ENCODE measurements around the gene PNPLA5. TPM values are rescaled to one million over a fixed set of nuclear protein-coding genes. Genes with fewer than 3 reads are reported as not detected.

Gene PNPLA5
- total and polyA plus RNA-seq, 2 donors (not counting 1 experiment from before 2014, with no cell fraction given) = 0.33 TPM; not detected in 1

DNA sequence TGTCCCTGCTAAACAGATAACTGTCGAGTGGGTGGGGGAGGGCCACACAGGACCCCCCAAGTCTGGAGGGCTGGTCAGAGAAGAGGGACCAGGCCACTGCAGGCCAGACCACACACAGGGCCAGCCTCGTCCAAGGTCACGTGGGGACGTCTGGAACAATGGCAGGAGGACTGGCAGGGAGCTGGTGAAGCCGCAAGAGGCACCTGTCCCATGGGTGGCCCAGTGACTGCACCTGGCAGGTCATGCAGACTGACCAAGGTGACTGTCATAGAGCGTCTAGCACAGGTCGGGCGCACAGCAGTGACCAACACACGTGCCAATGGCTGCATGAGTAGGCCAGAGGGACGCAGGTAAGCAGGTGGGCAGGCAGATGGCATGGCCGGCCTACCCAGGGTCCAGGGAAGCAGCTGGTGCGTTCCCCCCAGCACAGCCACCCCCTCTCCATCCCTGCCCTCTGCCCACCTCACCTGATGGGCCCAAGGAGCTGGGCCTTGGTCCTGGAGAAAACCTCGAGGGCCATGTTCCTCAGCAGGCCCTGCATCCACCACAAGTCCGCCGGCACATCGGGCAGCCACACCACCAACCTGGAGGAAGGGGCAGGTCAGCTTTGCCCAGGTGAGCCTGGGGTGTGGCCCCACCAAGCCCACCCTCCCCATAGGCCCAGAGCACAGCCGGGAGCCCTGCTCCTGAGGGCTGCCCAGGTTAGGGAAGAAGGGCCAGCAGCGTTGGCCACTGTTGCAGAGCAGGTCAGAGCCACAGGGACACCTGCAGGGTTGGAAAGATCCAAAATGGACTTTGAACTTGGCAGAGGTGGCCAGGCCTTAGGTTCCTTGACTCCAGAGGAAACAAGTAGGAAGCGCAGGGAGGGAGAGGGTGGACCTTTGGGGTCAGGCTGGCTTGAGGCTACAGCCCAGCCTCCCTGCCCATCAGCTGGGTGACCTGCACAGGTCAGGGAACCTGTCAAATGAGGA, 10.4 kb downstream of the PNPLA5 start:
- no peak overlapping the region for H3K4me3 ChIP-seq (replicated peaks in 1 of 4; ENCODE audit: control extremely low read depth in 1 of 4, insufficient read depth in 1 of 4, low read depth in 3 of 4, low read length in 4 of 4)
- H3K36me3 ChIP-seq (ENCODE audit: control insufficient read depth, insufficient read depth, low read length) = no peaks in the 10 kb centered on the region
- no peaks in the 10 kb centered on the region for H3K9me3 ChIP-seq (ENCODE audit: control insufficient read depth, insufficient read depth, low read depth, low read length)
- no peak overlapping the region for H2AFZ ChIP-seq (ENCODE audit: low read length)
- H3K27me3 ChIP-seq (ENCODE audit: control insufficient read depth, insufficient read depth, low read length) = peaks cover 2% of the 10 kb centered on the region
- H3K4me2 ChIP-seq (ENCODE audit: extremely low read depth, insufficient read depth, low read length) = no peak overlapping the region
- no peaks in the 10 kb centered on the region for H3K79me2 ChIP-seq (ENCODE audit: control insufficient read depth, insufficient read depth, low read length)
- H4K20me1 ChIP-seq (ENCODE audit: control insufficient read depth, extremely low read depth, insufficient read depth, low read length) = no peaks in the 10 kb centered on the region
- H3K4me1 ChIP-seq (ENCODE audit: control insufficient read depth, extremely low read depth, insufficient read depth, low read length) = no peaks in the 10 kb centered on the region
- H3K27ac ChIP-seq (ENCODE audit: insufficient read depth, low read length) = no peak overlapping the region
- TF ChIP-seq CTCF (conservative IDR thresholded peaks at IDR 0.05 in 1 of 2, IDR thresholded peaks at IDR 0.05 in 1 of 2; ENCODE audit: low read depth in 1 of 2, low read length in 2 of 2) = no peak
- TF ChIP-seq EZH2 (IDR thresholded peaks at IDR 0.05; ENCODE audit: low read length, missing control alignments) = no peak
- no peak for DNase-seq (ENCODE audit: low read depth in 2 of 2)
- H3K9ac ChIP-seq (ENCODE audit: insufficient read depth, low read length) = no peak overlapping the region

- no peak for DNase-seq (ENCODE audit: low read depth in 2 of 2)
- no peaks in the 10 kb centered on the region for H4K20me1 ChIP-seq (ENCODE audit: control insufficient read depth, extremely low read depth, insufficient read depth, low read length)
Observed at GRCh38 chr22:43880541-43880991, 11.2 kb downstream of the PNPLA5 start.

More at GRCh38 chr22:43880541-43880991, 11.2 kb downstream of the PNPLA5 start:
- H3K4me2 ChIP-seq (ENCODE audit: extremely low read depth, insufficient read depth, low read length) = no peak overlapping the region
- H2AFZ ChIP-seq (ENCODE audit: low read length) = no peak overlapping the region
- no peaks in the 10 kb centered on the region for H3K4me1 ChIP-seq (ENCODE audit: control insufficient read depth, extremely low read depth, insufficient read depth, low read length)
- no peak overlapping the region for H3K27ac ChIP-seq (ENCODE audit: insufficient read depth, low read length)
- no peak overlapping the region for H3K4me3 ChIP-seq (replicated peaks in 1 of 4; ENCODE audit: control extremely low read depth in 1 of 4, insufficient read depth in 1 of 4, low read depth in 3 of 4, low read length in 4 of 4)
- no peaks in the 10 kb centered on the region for H3K9me3 ChIP-seq (ENCODE audit: control insufficient read depth, insufficient read depth, low read depth, low read length)
- H3K79me2 ChIP-seq (ENCODE audit: control insufficient read depth, insufficient read depth, low read length) = no peaks in the 10 kb centered on the region
- peaks cover 2% of the 10 kb centered on the region for H3K27me3 ChIP-seq (ENCODE audit: control insufficient read depth, insufficient read depth, low read length)
- no peak overlapping the region for H3K9ac ChIP-seq (ENCODE audit: insufficient read depth, low read length)
- no peaks in the 10 kb centered on the region for H3K36me3 ChIP-seq (ENCODE audit: control insufficient read depth, insufficient read depth, low read length)
- TF ChIP-seq CTCF (conservative IDR thresholded peaks at IDR 0.05 in 1 of 2, IDR thresholded peaks at IDR 0.05 in 1 of 2; ENCODE audit: low read depth in 1 of 2, low read length in 2 of 2) = no peak
- TF ChIP-seq EZH2 (IDR thresholded peaks at IDR 0.05; ENCODE audit: low read length, missing control alignments) = no peak

All from fibroblast of lung (primary cell).